ENCODE measurements around the gene INA. TPM values are rescaled to one million over a fixed set of nuclear protein-coding genes. Genes with fewer than 3 reads are reported as not detected.

The INA gene
- total RNA-seq, 1 donor from 2014 or later: not detected

GRCh38 chr10:103281753-103282152 lies 4.8 kb downstream of the INA start:
- intact Hi-C loops (cut with micrococcal nuclease): no loop called here

GRCh38 chr10:103282961-103283360 lies 6.0 kb downstream of the INA start:
- TF ChIP-seq CTCF (IDR thresholded peaks at IDR 0.05; ENCODE audit: borderline replicate concordance): no peak
- H3K27ac ChIP-seq (replicated peaks): no peak overlapping the region
- DNase-seq: no peak
- no peaks in the 10 kb centered on the region for H3K36me3 ChIP-seq
- no peak overlapping the region for H3K4me3 ChIP-seq
- no peaks in the 10 kb centered on the region for H3K9me3 ChIP-seq (replicated peaks)
- intact Hi-C loops (cut with micrococcal nuclease): no loop called here
- peaks cover 98% of the 10 kb centered on the region for H3K27me3 ChIP-seq (ENCODE audit: low read depth)
- peaks cover under 1% of the 10 kb centered on the region for H3K4me1 ChIP-seq

More at GRCh38 chr10:103281753-103282152, 4.8 kb downstream of the INA start:
- no peak for TF ChIP-seq CTCF (IDR thresholded peaks at IDR 0.05; ENCODE audit: borderline replicate concordance)
- DNase-seq: no peak
- Histone ChIP-seq H3K9me3 (replicated peaks) (no peaks in the 10 kb centered on the region), H3K36me3 (no peaks in the 10 kb centered on the region), H3K4me1 (peaks cover 13% of the 10 kb centered on the region), H3K27ac (replicated peaks) (no peak overlapping the region), H3K4me3 (no peak overlapping the region), H3K27me3 (ENCODE audit: low read depth) (peaks cover 98% of the 10 kb centered on the region)

GRCh38 chr10:103284170-103284569 lies 7.2 kb downstream of the INA start:
- no peaks in the 10 kb centered on the region for H3K9me3 ChIP-seq (replicated peaks)
- H3K27ac ChIP-seq (replicated peaks): no peak overlapping the region
- no peak overlapping the region for H3K4me3 ChIP-seq
- H3K36me3 ChIP-seq: no peaks in the 10 kb centered on the region
- H3K4me1 ChIP-seq: no peaks in the 10 kb centered on the region
- DNase-seq: no peak
- no peak for TF ChIP-seq CTCF (IDR thresholded peaks at IDR 0.05; ENCODE audit: borderline replicate concordance)
- H3K27me3 ChIP-seq (ENCODE audit: low read depth): peaks cover 98% of the 10 kb centered on the region
- intact Hi-C loops (cut with micrococcal nuclease): no loop called here

GRCh38 chr10:103287992-103288391 lies 11.1 kb downstream of the INA start:
- peaks cover 90% of the 10 kb centered on the region for H3K27me3 ChIP-seq (ENCODE audit: low read depth)
- no peak overlapping the region for H3K4me3 ChIP-seq
- intact Hi-C loops (cut with micrococcal nuclease): no loop called here
- H3K4me1 ChIP-seq: no peaks in the 10 kb centered on the region
- TF ChIP-seq CTCF (IDR thresholded peaks at IDR 0.05; ENCODE audit: borderline replicate concordance): no peak
- DNase-seq: no peak
- H3K36me3 ChIP-seq: no peaks in the 10 kb centered on the region
- H3K27ac ChIP-seq (replicated peaks): no peak overlapping the region
- no peaks in the 10 kb centered on the region for H3K9me3 ChIP-seq (replicated peaks)

- intact Hi-C loops (cut with micrococcal nuclease): no loop called here
- Histone ChIP-seq H3K36me3 (no peaks in the 10 kb centered on the region), H3K4me3 (no peak overlapping the region), H3K27ac (replicated peaks) (no peak overlapping the region), H3K4me1 (no peaks in the 10 kb centered on the region), H3K9me3 (replicated peaks) (no peaks in the 10 kb centered on the region), H3K27me3 (ENCODE audit: low read depth) (peaks cover 60% of the 10 kb centered on the region)
- TF ChIP-seq CTCF (IDR thresholded peaks at IDR 0.05; ENCODE audit: borderline replicate concordance): no peak
- DNase-seq: no peak
Observed at GRCh38 chr10:103291588-103291987, 14.7 kb downstream of the INA start.

Measured in left ventricle myocardium inferior (tissue), 1 donor.